Trophoblast cell (in vitro differentiated cells and primary cell): ENCODE data around the gene MPEG1.
A peak's percentile ranks its signal among the peaks of the same experiment; 100 is the strongest.

Experiments
- DNase-seq, 2 donors: peaks; one replicate each; pipeline ENCODE4 v3.0.0-alpha.2; 2016
- H2AFZ ChIP-seq: 2 replicates; pipeline ENCODE4 v1.6.1; 2013; ENCODE audit warnings: low read length, moderate library complexity, mild to moderate bottlenecking; ENCODE audit not compliant: insufficient read depth, poor library complexity
- H2AK5ac ChIP-seq: 2 replicates; pipeline ENCODE4 v1.6.1; 2013; ENCODE audit warnings: mild to moderate bottlenecking, low read length
- H2BK120ac ChIP-seq: 2 replicates; pipeline ENCODE4 v1.6.1; 2013; ENCODE audit warnings: low read length, mild to moderate bottlenecking, moderate library complexity; ENCODE audit not compliant: insufficient read depth, poor library complexity
- H2BK12ac ChIP-seq: 2 replicates; pipeline ENCODE4 v1.6.1; 2013; ENCODE audit warnings: mild to moderate bottlenecking, low read length, moderate library complexity
- H2BK5ac ChIP-seq: 2 replicates; pipeline ENCODE4 v1.6.1; 2013; ENCODE audit warnings: low read length, low read depth, moderate library complexity, mild to moderate bottlenecking; ENCODE audit not compliant: poor library complexity
- H3K14ac ChIP-seq: 2 replicates; pipeline ENCODE4 v1.6.1; 2013; ENCODE audit warnings: mild to moderate bottlenecking, low read length
- H3K18ac ChIP-seq: 2 replicates; pipeline ENCODE4 v1.6.1; 2013; ENCODE audit warnings: mild to moderate bottlenecking, low read length
- H3K23ac ChIP-seq: 2 replicates; pipeline ENCODE4 v1.6.1; 2013; ENCODE audit warnings: low read length
- H3K27ac ChIP-seq: 2 replicates; pipeline ENCODE4 v1.5.1; 2013; ENCODE audit warnings: low read depth, mild to moderate bottlenecking, inconsistent platforms, low read length, moderate library complexity
- H3K27me3 ChIP-seq: 2 replicates; pipeline ENCODE4 v1.6.1; 2013; ENCODE audit warnings: inconsistent platforms, mild to moderate bottlenecking, low read length, moderate library complexity; ENCODE audit not compliant: insufficient read depth
- H3K36me3 ChIP-seq, 2 experiments: 1 replicate in 1 of 2; 2 replicates in 1 of 2; pipeline ENCODE4 v1.6.1; 2013; ENCODE audit warnings: low read length in 2 of 2, mild to moderate bottlenecking in 2 of 2, moderate library complexity in 1 of 2; ENCODE audit not compliant: insufficient read depth in 2 of 2, control insufficient read depth in 1 of 2
- H3K4ac ChIP-seq: 2 replicates; pipeline ENCODE4 v1.6.1; 2013; ENCODE audit warnings: low read depth, mild to moderate bottlenecking, low read length, moderate library complexity
- H3K4me1 ChIP-seq, 2 experiments: 1 replicate in 1 of 2; 2 replicates in 1 of 2; pipeline ENCODE4 v1.6.1; 2013; ENCODE audit warnings: low read length in 2 of 2, mild to moderate bottlenecking in 2 of 2, moderate library complexity in 1 of 2; ENCODE audit not compliant: insufficient read depth in 2 of 2, control insufficient read depth in 1 of 2
- H3K4me2 ChIP-seq: 2 replicates; pipeline ENCODE4 v1.6.1; 2013; ENCODE audit warnings: inconsistent platforms, mild to moderate bottlenecking, low read length, moderate library complexity
- H3K4me3 ChIP-seq: 2 replicates; pipeline ENCODE4 v1.5.1; 2013; ENCODE audit warnings: mild to moderate bottlenecking, low read depth, low read length, inconsistent platforms
- H3K79me1 ChIP-seq: one replicate; pipeline ENCODE4 v1.6.1; 2013; ENCODE audit warnings: low read length
- H3K79me2 ChIP-seq: 2 replicates; pipeline ENCODE4 v1.6.1; 2013; ENCODE audit warnings: low read length, mild to moderate bottlenecking; ENCODE audit not compliant: control insufficient read depth, insufficient read depth, poor library complexity
- H3K9ac ChIP-seq: 2 replicates; pipeline ENCODE4 v1.6.1; 2013; ENCODE audit warnings: mild to moderate bottlenecking, low read length
- H3K9me3 ChIP-seq: 2 replicates; pipeline ENCODE4 v1.6.1; 2013; ENCODE audit warnings: low read depth, mild to moderate bottlenecking, control low read depth, inconsistent platforms, low read length; ENCODE audit not compliant: insufficient read depth
- H4K12ac ChIP-seq: 2 replicates; pipeline ENCODE4 v1.6.1; 2013; ENCODE audit warnings: low read depth, mild to moderate bottlenecking, low read length, moderate library complexity
- H4K8ac ChIP-seq: 2 replicates; pipeline ENCODE4 v1.6.1; 2013; ENCODE audit warnings: low read depth, mild to moderate bottlenecking, low read length, moderate library complexity
- H4K91ac ChIP-seq: one replicate; pipeline ENCODE4 v1.6.1; 2013; ENCODE audit warnings: low read depth, mild to moderate bottlenecking, low read length, moderate library complexity
- WGBS: extraction: QIAGEN DNeasy Blood & Tissue Kit; methylation state at CpG from one replicate; pipeline ENCODE4 v1.1.7; 2013; ENCODE audit warnings: missing lambda C conversion rate; ENCODE audit not compliant: insufficient read length, insufficient coverage; ENCODE audit errors: extremely low coverage; 5-methylcytosine and 5-hydroxymethylcytosine counted together

MPEG1 gene

GRCh38 chr11:59212222-59212621 is 505 bp downstream of the MPEG1 start:
- no peak overlapping the region for H2BK5ac ChIP-seq
- no CpG with 5 or more reads among the region's 7 CpGs for WGBS
- no peak overlapping the region for H2AFZ ChIP-seq
- H4K12ac ChIP-seq = no peak overlapping the region
- H3K27me3 ChIP-seq = no peaks in the 10 kb centered on the region
- no peaks in the 10 kb centered on the region for H3K79me1 ChIP-seq
- H2AK5ac ChIP-seq = no peak overlapping the region
- no peak overlapping the region for H4K8ac ChIP-seq
- H2BK120ac ChIP-seq = no peak overlapping the region
- no peak overlapping the region for H3K9ac ChIP-seq
- no peaks in the 10 kb centered on the region for H3K36me3 ChIP-seq
- no peak overlapping the region for H3K18ac ChIP-seq
- no peak overlapping the region for H2BK12ac ChIP-seq
- no peak overlapping the region for H3K4me2 ChIP-seq
- H4K91ac ChIP-seq = no peak overlapping the region
- H3K4me3 ChIP-seq = no peak overlapping the region
- H3K23ac ChIP-seq = no peak overlapping the region
- no peak overlapping the region for H3K4ac ChIP-seq
- DNase-seq = no peak
- H3K14ac ChIP-seq = no peak overlapping the region
- no peak overlapping the region for H3K27ac ChIP-seq
- H3K9me3 ChIP-seq = no peaks in the 10 kb centered on the region
- H3K79me2 ChIP-seq = no peaks in the 10 kb centered on the region
- no peaks in the 10 kb centered on the region for H3K4me1 ChIP-seq

GRCh38 chr11:59208956-59209355 is 3.8 kb downstream of the MPEG1 start:
- Histone ChIP-seq H3K4me3 (no peak overlapping the region), H3K4me2 (no peak overlapping the region), H2BK120ac (no peak overlapping the region), H2BK12ac (no peak overlapping the region), H3K79me1 (no peaks in the 10 kb centered on the region), H3K4ac (no peak overlapping the region), H3K14ac (no peak overlapping the region), H2AK5ac (no peak overlapping the region), H4K8ac (no peak overlapping the region), H3K79me2 (no peaks in the 10 kb centered on the region), H4K91ac (no peak overlapping the region), H3K9ac (no peak overlapping the region), H3K4me1 (no peaks in the 10 kb centered on the region), H3K23ac (no peak overlapping the region), H3K27ac (no peak overlapping the region), H2BK5ac (no peak overlapping the region), H3K27me3 (no peaks in the 10 kb centered on the region), H4K12ac (no peak overlapping the region), H3K36me3 (peaks cover 16 to 21% of the 10 kb centered on the region in 2 experiments), H2AFZ (no peak overlapping the region), H3K9me3 (no peaks in the 10 kb centered on the region), H3K18ac (no peak overlapping the region)
- no peak for DNase-seq
- no CpG with 5 or more reads among the region's 2 CpGs for WGBS

GRCh38 chr11:59207988-59208451 is 4.7 kb downstream of the MPEG1 start:
- Histone ChIP-seq H4K12ac (no peak overlapping the region), H3K27ac (no peak overlapping the region), H3K79me2 (no peaks in the 10 kb centered on the region), H4K8ac (no peak overlapping the region), H2AFZ (no peak overlapping the region), H3K4me2 (no peak overlapping the region), H2BK5ac (no peak overlapping the region), H3K4me3 (no peak overlapping the region), H3K9me3 (no peaks in the 10 kb centered on the region), H3K27me3 (no peaks in the 10 kb centered on the region), H2BK12ac (no peak overlapping the region), H3K4ac (no peak overlapping the region), H2AK5ac (no peak overlapping the region), H3K18ac (no peak overlapping the region), H3K14ac (no peak overlapping the region), H3K9ac (no peak overlapping the region), H3K23ac (no peak overlapping the region), H2BK120ac (no peak overlapping the region), H3K4me1 (no peaks in the 10 kb centered on the region), H3K36me3 (peaks cover 16 to 21% of the 10 kb centered on the region in 2 experiments), H3K79me1 (no peaks in the 10 kb centered on the region), H4K91ac (no peak overlapping the region)
- no CpG with 5 or more reads among the region's 5 CpGs for WGBS
- DNase-seq = peak in 1 of 2 donors; percentile 56

GRCh38 chr11:59206635-59207034 is 6.1 kb downstream of the MPEG1 start:
- Histone ChIP-seq H3K9ac (no peak overlapping the region), H3K27me3 (no peaks in the 10 kb centered on the region), H2BK12ac (no peak overlapping the region), H2AFZ (no peak overlapping the region), H3K23ac (no peak overlapping the region), H3K9me3 (no peaks in the 10 kb centered on the region), H2BK120ac (no peak overlapping the region), H4K91ac (no peak overlapping the region), H4K8ac (no peak overlapping the region), H4K12ac (no peak overlapping the region), H3K4me2 (no peak overlapping the region), H2BK5ac (no peak overlapping the region), H3K27ac (no peak overlapping the region), H3K4me1 (no peaks in the 10 kb centered on the region), H3K36me3 (peaks cover 16 to 25% of the 10 kb centered on the region in 2 experiments), H2AK5ac (no peak overlapping the region), H3K18ac (no peak overlapping the region), H3K79me1 (no peaks in the 10 kb centered on the region), H3K14ac (no peak overlapping the region), H3K4me3 (no peak overlapping the region), H3K79me2 (no peaks in the 10 kb centered on the region), H3K4ac (no peak overlapping the region)
- no CpG with 5 or more reads among the region's 4 CpGs for WGBS
- peak; percentile 58 to 79 for DNase-seq
